Common myeloid progenitor, CD34-positive (primary cell): ENCODE measurements around the gene NDUFS5. TPM values are rescaled to one million over a fixed set of nuclear protein-coding genes. Genes with fewer than 3 reads are reported as not detected.
"Not testable (repeated sequence)": the region's sequence is repeated elsewhere in the genome, so short reads cannot be mapped to it uniquely, and the experiment has no call there.

ENCODE experiments used
- CTCF ChIA-PET: fragments of 350-600 bp; sonication (Branson Sonifier 250); formaldehyde crosslinking; loops from one replicate; lab custom pipeline; 2021; ENCODE audit warnings: antibody characterized with exemption; lab: Charles Lee
- POLR2A ChIA-PET: fragments of 350-600 bp; sonication (Branson Sonifier 250); formaldehyde crosslinking; loops from one replicate; lab custom pipeline; 2021; ENCODE audit warnings: antibody characterized with exemption; lab: Charles Lee
- DNase-seq, 3 donors: peaks; one replicate each; pipeline versions ENCODE4 v3.0.0 to v3.0.0-alpha.2; 2013
- H3K27ac ChIP-seq, 2 experiments: 1 replicate in 1 of 2; 2 replicates in 1 of 2; pipeline ENCODE4 v1.7.0; 2013; ENCODE audit warnings: inconsistent platforms in 2 of 2, low read length in 2 of 2, mild to moderate bottlenecking in 2 of 2, low read depth in 1 of 2, moderate library complexity in 1 of 2; ENCODE audit not compliant: severe bottlenecking in 2 of 2, insufficient read depth in 1 of 2, poor library complexity in 1 of 2
- H3K27me3 ChIP-seq, 5 experiments: replicated peaks in 2 of 5; 1 replicate in 3 of 5; 2 replicates in 2 of 5; pipeline versions ENCODE4 v1.6.1 to v1.7.0; 2013; ENCODE audit warnings: low read length in 4 of 5, mild to moderate bottlenecking in 2 of 5, moderate library complexity in 2 of 5, inconsistent platforms in 1 of 5; ENCODE audit not compliant: insufficient read depth in 5 of 5, control insufficient read depth in 4 of 5
- H3K36me3 ChIP-seq, 4 experiments: 1 replicate in 2 of 4; 2 replicates in 2 of 4; pipeline versions ENCODE4 v1.6.1 to v1.7.0; 2013; ENCODE audit warnings: low read length in 3 of 4, control low read depth in 1 of 4, mild to moderate bottlenecking in 1 of 4; ENCODE audit not compliant: control insufficient read depth in 4 of 4, insufficient read depth in 4 of 4
- H3K4me1 ChIP-seq, 4 experiments: 1 replicate in 3 of 4; 2 replicates in 1 of 4; pipeline versions ENCODE4 v1.6.1 to v1.7.1; 2013; ENCODE audit warnings: low read length in 3 of 4, mild to moderate bottlenecking in 3 of 4, control low read depth in 1 of 4, inconsistent platforms in 1 of 4, moderate library complexity in 1 of 4; ENCODE audit not compliant: control insufficient read depth in 4 of 4, insufficient read depth in 4 of 4; ENCODE audit errors: control extremely low read depth in 1 of 4
- H3K4me3 ChIP-seq, 7 experiments: 1 replicate in 4 of 7; 2 replicates in 3 of 7; pipeline versions ENCODE4 v1.5.1 to v1.7.0; 2013; ENCODE audit warnings: mild to moderate bottlenecking in 7 of 7, low read length in 6 of 7, moderate library complexity in 6 of 7, inconsistent platforms in 2 of 7, low read depth in 2 of 7, control low read depth in 1 of 7; ENCODE audit not compliant: insufficient read depth in 4 of 7, control insufficient read depth in 1 of 7; ENCODE audit errors: extremely low read depth in 1 of 7
- H3K9me3 ChIP-seq, 5 experiments: 1 replicate in 4 of 5; 2 replicates in 1 of 5; pipeline versions ENCODE4 v1.6.1 to v1.7.1; 2013; ENCODE audit warnings: low read length in 4 of 5, mild to moderate bottlenecking in 2 of 5, inconsistent platforms in 1 of 5, low read depth in 1 of 5, moderate library complexity in 1 of 5; ENCODE audit not compliant: control insufficient read depth in 4 of 5, insufficient read depth in 2 of 5; ENCODE audit errors: control extremely low read depth in 1 of 5
- WGBS: methylation state at CpG from one replicate; pipeline ENCODE4 v1.1.5; 2013; ENCODE audit not compliant: insufficient coverage; 5-methylcytosine and 5-hydroxymethylcytosine counted together
- polyA plus RNA-seq: library from polyadenylated mRNA; unstranded; fragments of 120-200 nt; gene quantifications from one replicate; pipeline ENCODE4 v1.2.1, GENCODE V29; 2013

The NDUFS5 gene
- polyA plus RNA-seq, result 217 TPM

DNA sequence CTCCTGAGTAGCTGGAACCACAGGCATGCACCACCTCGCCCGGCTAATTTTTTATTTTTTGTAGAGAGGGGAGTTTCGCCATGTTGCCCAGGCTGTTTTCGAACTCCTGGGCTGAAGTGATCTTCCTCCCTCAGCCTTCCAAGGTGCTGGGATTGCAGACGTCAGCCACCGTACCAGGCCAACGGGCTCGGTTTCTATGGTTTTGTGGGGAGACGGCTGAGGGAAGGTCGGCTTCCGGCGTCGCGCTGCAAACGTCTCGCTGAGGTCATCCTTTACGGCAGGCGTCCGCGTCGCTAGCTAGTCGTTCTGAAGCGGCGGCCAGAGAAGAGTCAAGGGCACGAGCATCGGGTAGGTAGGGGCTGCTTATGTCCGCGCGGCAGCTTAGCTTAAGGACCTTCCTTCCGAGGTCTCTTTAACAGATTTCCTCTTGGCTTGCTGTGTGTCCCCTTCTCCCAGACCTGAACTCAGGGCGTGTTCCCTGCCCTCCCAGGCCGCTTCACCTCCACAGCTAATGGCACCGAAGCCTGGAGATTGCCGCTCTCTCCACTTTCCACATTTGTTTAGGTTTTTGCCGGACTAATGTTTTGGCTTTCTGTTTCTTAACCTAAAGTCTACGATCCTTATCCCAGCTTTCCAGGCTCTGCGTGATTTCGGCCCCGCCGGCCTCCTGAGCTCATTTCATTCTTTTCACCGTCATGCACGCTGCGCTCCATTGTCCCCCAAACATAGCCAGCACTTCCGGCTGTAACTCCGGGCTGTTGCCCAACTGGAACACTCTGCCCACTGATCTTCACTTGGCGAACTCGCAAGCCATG is at the start of gene NDUFS5:
NDUFS5 (plus strand) TSS at position 300 of the 815 bp plus-strand sequence. CDS start 2,375 bp downstream, outside the sequence.
- ChIA-PET CTCF (interaction anchor here (1.0 to 1.7 kb wide), 5 partner anchors 10 to 166 kb away, joined by 3 to 6 read pairs (median 3); no protein-coding TSS in a partner anchor), POLR2A (interaction anchor here (0.6 kb wide), 1 partner anchor 91 kb away, joined by 4 read pairs; no protein-coding TSS in a partner anchor)
- Histone ChIP-seq H3K27ac (peak within 1 kb of the TSS; percentile 86 to 97), H3K4me3 (peak within 1 kb of the TSS; percentile 76 to 99 (median 94)), H3K27me3 (no peaks in the 10 kb centered on the region), H3K9me3 (no peaks in the 10 kb centered on the region), H3K36me3 (peaks cover 6 to 20% (median 11%) of the 10 kb centered on the region in 4 experiments), H3K4me1 (peaks cover 0 to 13% (median 8%) of the 10 kb centered on the region in 4 experiments)
- DNase-seq, result peak; percentile 89 to 94 (median 94)
- WGBS, result 0% methylated on average over 47 of the region's 47 CpGs

DNA sequence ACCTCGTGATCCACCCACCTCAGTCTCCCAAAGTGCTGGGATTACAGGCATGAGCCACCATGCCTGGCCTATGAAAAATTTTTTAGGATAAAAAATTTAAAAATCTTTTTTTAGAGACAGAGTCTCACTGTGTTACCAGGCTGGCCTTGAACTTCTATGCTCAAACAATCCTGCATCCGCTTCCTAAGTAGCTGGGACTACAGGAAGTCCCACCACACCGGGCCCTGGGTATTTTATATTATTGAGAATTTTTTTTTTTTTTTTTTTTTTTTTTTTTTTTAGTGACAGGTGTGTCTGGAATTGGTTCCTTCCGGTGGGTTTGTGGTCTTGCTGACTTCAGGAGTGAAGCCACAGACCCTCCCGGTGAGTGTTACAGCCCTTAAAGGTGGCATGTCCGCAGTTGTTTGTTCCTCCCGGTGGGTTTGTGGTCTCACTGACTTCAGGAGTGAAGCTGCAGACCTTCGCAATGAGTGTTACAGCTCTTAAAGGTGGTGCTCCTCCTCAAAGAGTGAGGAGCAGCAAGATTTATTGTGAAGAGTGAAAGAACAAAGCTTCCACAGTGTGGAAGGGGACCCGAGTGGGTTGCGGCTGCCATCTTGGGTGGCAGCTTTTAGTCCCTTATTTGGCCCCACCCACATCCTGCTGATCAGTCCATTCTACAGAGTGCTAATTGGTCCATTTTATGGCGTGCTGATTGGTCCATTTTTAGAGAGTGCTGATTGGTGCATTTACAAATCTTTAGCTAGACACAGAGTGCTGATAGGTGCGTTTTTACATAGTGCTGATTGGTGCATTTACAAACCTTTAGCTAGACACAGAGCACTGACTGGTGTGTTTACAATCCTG is 48.5 kb upstream of the NDUFS5 start:
- H3K27me3 ChIP-seq, H3K36me3 ChIP-seq, H3K9me3 ChIP-seq, POLR2A ChIA-PET, CTCF ChIA-PET, H3K27ac ChIP-seq, H3K4me3 ChIP-seq, H3K4me1 ChIP-seq: not testable (repeated sequence)
- 85% methylated on average over 8 of the region's 12 CpGs for WGBS
- DNase-seq, result peak in 1 of 3 donors; percentile 33

DNA sequence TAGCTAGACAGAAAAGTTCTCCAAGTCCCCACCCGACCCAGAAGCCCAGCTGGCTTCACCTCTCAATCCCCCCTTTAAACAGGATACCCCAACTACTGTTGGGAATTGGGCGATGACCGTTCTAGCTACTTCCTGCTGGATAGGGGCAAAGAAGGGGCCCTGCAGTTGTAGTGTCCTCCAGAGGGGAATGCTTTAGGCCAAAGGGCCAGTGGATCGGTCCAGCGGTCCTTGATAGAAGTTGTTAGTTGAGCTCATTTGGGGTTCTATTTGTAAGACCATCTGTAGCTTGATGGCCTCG is 48.0 kb upstream of the NDUFS5 start:
- H3K27me3 ChIP-seq, H3K36me3 ChIP-seq, H3K4me3 ChIP-seq, CTCF ChIA-PET, H3K4me1 ChIP-seq, H3K9me3 ChIP-seq, POLR2A ChIA-PET, H3K27ac ChIP-seq: not testable (repeated sequence)
- DNase-seq, result peak in 1 of 3 donors; percentile 15
- 100% methylated on average over 1 of the region's 6 CpGs for WGBS

DNA sequence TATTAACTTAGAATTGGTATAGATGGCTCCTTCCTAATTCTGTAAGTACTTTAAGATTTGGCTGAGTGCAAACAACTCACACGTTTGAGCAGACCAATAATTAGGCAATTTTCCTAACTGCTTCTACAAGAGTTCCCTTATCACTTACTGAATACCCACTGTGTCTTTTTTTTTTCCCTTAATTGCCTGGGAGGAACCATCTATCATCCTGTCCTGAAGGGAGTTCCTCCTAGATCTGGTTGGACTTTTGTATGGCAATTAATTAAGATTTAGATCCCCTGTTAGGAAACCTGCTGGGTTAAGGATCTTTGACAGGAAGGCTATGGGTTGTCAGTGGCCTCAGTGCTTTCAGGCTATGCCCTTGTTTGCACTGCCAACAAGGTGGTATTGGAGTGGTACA is 46.8 kb upstream of the NDUFS5 start:
- DNase-seq, H3K36me3 ChIP-seq, H3K27me3 ChIP-seq, H3K27ac ChIP-seq, H3K4me1 ChIP-seq, H3K9me3 ChIP-seq, CTCF ChIA-PET, POLR2A ChIA-PET, H3K4me3 ChIP-seq: not testable (repeated sequence)
- WGBS, result no CpG with 5 or more reads among the region's 1 CpG

DNA sequence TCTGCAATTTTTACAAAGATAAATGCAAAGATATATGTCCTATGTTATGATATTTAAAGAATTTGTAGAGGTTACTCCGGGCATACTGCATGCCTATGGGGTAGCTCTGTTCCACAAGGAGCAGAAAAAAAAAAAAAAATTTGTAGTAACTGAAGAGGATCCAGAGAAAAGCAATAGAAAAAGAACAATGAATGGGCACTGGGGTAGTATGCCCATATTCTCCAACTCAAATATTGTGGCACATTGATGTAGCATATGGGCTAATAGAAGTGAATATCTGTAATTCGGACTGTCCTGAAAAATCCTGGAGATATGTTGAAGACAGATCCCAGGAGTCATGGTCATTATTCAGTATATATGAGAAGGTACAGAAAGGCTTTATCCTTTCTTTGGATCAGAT is 36.2 kb upstream of the NDUFS5 start:
- H3K4me3 ChIP-seq, result no peak overlapping the region
- no peaks in the 10 kb centered on the region for H3K9me3 ChIP-seq
- POLR2A ChIA-PET, result no interaction called here
- 100% methylated on average over 2 of the region's 2 CpGs for whole genome bisulfite sequencing
- H3K4me1 ChIP-seq, result peaks cover 8 to 18% (median 16%) of the 10 kb centered on the region in 4 experiments
- peak overlapping the region in 1 of 2 experiments; percentile 88 for H3K27ac ChIP-seq
- no peaks in the 10 kb centered on the region for H3K27me3 ChIP-seq
- peaks cover 0 to 5% (median under 1%) of the 10 kb centered on the region in 4 experiments for H3K36me3 ChIP-seq
- DNase-seq, result no peak
- CTCF ChIA-PET, result interaction anchor here (0.6 to 0.9 kb wide), 2 partner anchors 15 to 293 kb away, joined by 3 to 4 read pairs; no protein-coding TSS in a partner anchor

DNA sequence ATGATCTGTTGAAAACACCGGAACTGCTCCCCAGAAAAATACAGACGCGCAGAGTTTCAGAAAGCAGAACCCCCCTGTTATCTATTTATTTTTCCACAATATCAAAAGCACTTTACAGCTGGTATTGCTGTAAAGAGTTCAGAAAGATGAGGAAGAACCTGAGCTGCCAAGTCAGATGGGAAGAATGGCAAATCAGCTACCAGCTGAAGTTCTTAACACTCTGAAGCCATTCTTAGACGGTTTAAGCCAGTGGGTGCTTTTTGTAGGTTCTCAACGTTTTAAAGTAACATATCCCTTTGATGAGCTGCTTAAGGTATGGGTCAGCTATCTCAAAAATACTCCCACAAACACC is 35.8 kb upstream of the NDUFS5 start:
- POLR2A ChIA-PET, result no interaction called here
- H3K27ac ChIP-seq, result peak overlapping the region; percentile 46 to 88
- H3K36me3 ChIP-seq, result peaks cover 0 to 8% (median 4%) of the 10 kb centered on the region in 4 experiments
- peak; percentile 16 to 65 (median 53) for DNase-seq
- peak overlapping the region in 6 of 7 experiments; percentile 66 to 95 (median 68) for H3K4me3 ChIP-seq
- WGBS, result no CpG with 5 or more reads among the region's 5 CpGs
- peaks cover 8 to 18% (median 16%) of the 10 kb centered on the region in 4 experiments for H3K4me1 ChIP-seq
- CTCF ChIA-PET, result interaction anchor here (0.9 kb wide), 1 partner anchor 15 kb away, joined by 3 read pairs; no protein-coding TSS in a partner anchor
- H3K27me3 ChIP-seq, result no peaks in the 10 kb centered on the region
- H3K9me3 ChIP-seq, result no peaks in the 10 kb centered on the region
